Stimulated activated CD4-positive, alpha-beta T cell treated with anti-CD3 and anti-CD28 coated beads, Interleukin-4, amount 100 ng/mL, for 24 hours (primary cell): Measurements from ENCODE around the gene CACNB3.

Source experiments
- DNase-seq: peaks from one replicate; pipeline ENCODE4 v3.0.0-alpha.2; 2020

The CACNB3 gene

GRCh38 chr12:48788854-48789775, 29.2 kb upstream of the CACNB3 start, which contains the start of gene ADCY6:
TSS of gene ADCY6 (minus strand) at chr12:48789089. CDS start at chr12:48783434, 5,655 bp downstream.
- DNase-seq, result no peak

- DNase-seq, result no peak
Measured at GRCh38 chr12:48789858-48790326, 28.4 kb upstream of the CACNB3 start.

GRCh38 chr12:48793696-48794095, 24.6 kb upstream of the CACNB3 start:
- no peak for DNase-seq

- DNase-seq, result no peak
Measured at GRCh38 chr12:48794870-48795269, 23.4 kb upstream of the CACNB3 start.

- DNase-seq, result peak; percentile 70
Measured at GRCh38 chr12:48795550-48796455, 22.5 kb upstream of the CACNB3 start.

GRCh38 chr12:48796976-48797375, 21.3 kb upstream of the CACNB3 start:
- no peak for DNase-seq

GRCh38 chr12:48800457-48800856, 17.8 kb upstream of the CACNB3 start:
- DNase-seq, result no peak

GRCh38 chr12:48800971-48801370, 17.3 kb upstream of the CACNB3 start:
- DNase-seq, result no peak

GRCh38 chr12:48803675-48804074, 14.6 kb upstream of the CACNB3 start:
- DNase-seq, result no peak

GRCh38 chr12:48807981-48808380, 10.3 kb upstream of the CACNB3 start:
- DNase-seq, result no peak

GRCh38 chr12:48810903-48811431, 7.3 kb upstream of the CACNB3 start:
- DNase-seq, result no peak

- no peak for DNase-seq
Measured at GRCh38 chr12:48811437-48812090, 6.7 kb upstream of the CACNB3 start.

GRCh38 chr12:48812389-48812788, 5.9 kb upstream of the CACNB3 start:
- DNase-seq, result no peak

- no peak for DNase-seq
Measured at GRCh38 chr12:48813465-48814261, 4.6 kb upstream of the CACNB3 start.

GRCh38 chr12:48814262-48815125, 3.8 kb upstream of the CACNB3 start:
- peak; percentile 76 for DNase-seq

GRCh38 chr12:48815126-48816110, 2.9 kb upstream of the CACNB3 start:
- peak; percentile 37 for DNase-seq

GRCh38 chr12:48816143-48816854, 2.0 kb upstream of the CACNB3 start:
- DNase-seq, result no peak

- DNase-seq, result peak; percentile 46
Measured at GRCh38 chr12:48818831-48819590, 715 bp downstream of the CACNB3 start.
